HG03097 (cell line): ENCODE measurements around the gene FAM13A.
"Not testable (repeated sequence)": the region's sequence is repeated elsewhere in the genome, so short reads cannot be mapped to it uniquely, and the experiment has no call there.

Experiments
- ATAC-seq: cut with Tn5 transposase; IDR thresholded peaks from one replicate; pipeline ENCODE4 v1.9.1; 2021; ENCODE audit not compliant: unreplicated experiment, low FRiP score

The FAM13A gene

GRCh38 chr4:88908521-88908920 is 148.5 kb downstream of the FAM13A start:
- no peak for ATAC-seq

GRCh38 chr4:88908003-88908402 is 149.0 kb downstream of the FAM13A start:
- no peak for ATAC-seq

- no peak for ATAC-seq
These were observed 149.5 kb downstream of the FAM13A start for GRCh38 chr4:88907478-88907877.

- not testable (repeated sequence) for ATAC-seq
These were observed 152.7 kb downstream of the FAM13A start for GRCh38 chr4:88904240-88904639.

- ATAC-seq = no peak
These were observed 156.6 kb downstream of the FAM13A start for GRCh38 chr4:88900432-88900831.

- no peak for ATAC-seq
These were observed 159.2 kb downstream of the FAM13A start for GRCh38 chr4:88897752-88898151.

- ATAC-seq = no peak
These were observed 159.8 kb downstream of the FAM13A start for GRCh38 chr4:88897180-88897579.

GRCh38 chr4:88893961-88894360 is 163.0 kb downstream of the FAM13A start:
- ATAC-seq = no peak

GRCh38 chr4:88892646-88893045 is 164.3 kb downstream of the FAM13A start:
- ATAC-seq = no peak

- ATAC-seq = no peak
These were observed 165.3 kb downstream of the FAM13A start for GRCh38 chr4:88891636-88892035.

GRCh38 chr4:88887409-88887808 is 169.6 kb downstream of the FAM13A start:
- not testable (repeated sequence) for ATAC-seq

- no peak for ATAC-seq
These were observed 175.8 kb downstream of the FAM13A start for GRCh38 chr4:88881227-88881569.

GRCh38 chr4:88880501-88881226 is 176.3 kb downstream of the FAM13A start:
- ATAC-seq = no peak

- no peak for ATAC-seq
These were observed 177.0 kb downstream of the FAM13A start for GRCh38 chr4:88879991-88880390.

- ATAC-seq = no peak
These were observed 178.3 kb downstream of the FAM13A start for GRCh38 chr4:88878642-88879041.

GRCh38 chr4:88870428-88870827 is 186.6 kb downstream of the FAM13A start:
- ATAC-seq = no peak

GRCh38 chr4:88868510-88868909 is 188.5 kb downstream of the FAM13A start:
- ATAC-seq = no peak

- ATAC-seq = no peak
These were observed 190.0 kb downstream of the FAM13A start for GRCh38 chr4:88866862-88867550.

GRCh38 chr4:88865466-88865865 is 191.5 kb downstream of the FAM13A start:
- no peak for ATAC-seq

- ATAC-seq = no peak
These were observed 191.9 kb downstream of the FAM13A start for GRCh38 chr4:88865046-88865445.

GRCh38 chr4:88860586-88860985 is 196.4 kb downstream of the FAM13A start:
- ATAC-seq = no peak

GRCh38 chr4:88859191-88859812 is 197.7 kb downstream of the FAM13A start:
- peak; percentile 23 for ATAC-seq
